ENCODE data around the gene RNF19B. TPM values are rescaled to one million over a fixed set of nuclear protein-coding genes. Genes with fewer than 3 reads are reported as not detected.

The RNF19B gene
- total RNA-seq, 1 experiment from 2014 or later: 15.0 TPM

- Histone ChIP-seq H3K23ac (ENCODE audit: insufficient read length, low read depth, low read length) (no peak overlapping the region), H3K4me1 (ENCODE audit: insufficient read depth, low read length) (no peaks in the 10 kb centered on the region), H3K56ac (ENCODE audit: insufficient read length, low read depth, low read length) (no peak overlapping the region), H2BK5ac (ENCODE audit: insufficient read length, low read length) (no peak overlapping the region), H3K9me3 (ENCODE audit: control insufficient read depth, low read depth, low read length) (no peaks in the 10 kb centered on the region), H4K8ac (replicated peaks; ENCODE audit: insufficient read length, low read depth, low read length) (no peak overlapping the region), H3K4me2 (ENCODE audit: insufficient read depth, insufficient read length, low read length) (no peak overlapping the region), H2BK120ac (ENCODE audit: low read depth, low read length, poor library complexity, severe bottlenecking) (no peak overlapping the region), H3K4ac (ENCODE audit: low read depth, low read length) (no peak overlapping the region), H3K27me3 (ENCODE audit: insufficient read depth, low read length) (no peaks in the 10 kb centered on the region), H3T11ph (ENCODE audit: low read length) (no peak overlapping the region), H3K14ac (ENCODE audit: insufficient read depth, low read length) (no peak overlapping the region), H2BK12ac (ENCODE audit: insufficient read length, low read depth, low read length) (no peak overlapping the region), H2BK15ac (ENCODE audit: low read depth, low read length) (no peak overlapping the region), H3K79me1 (ENCODE audit: insufficient read depth, low read depth, low read length, poor library complexity, severe bottlenecking) (no peaks in the 10 kb centered on the region), H2AFZ (ENCODE audit: low read length) (no peak overlapping the region), H2BK20ac (ENCODE audit: low read depth, low read length, poor library complexity, severe bottlenecking) (no peak overlapping the region), H4K91ac (ENCODE audit: insufficient read length, low read depth, low read length) (no peak overlapping the region), H4K5ac (ENCODE audit: insufficient read length, low read depth, low read length) (no peak overlapping the region), H3K79me2 (ENCODE audit: insufficient read depth, low read length) (no peaks in the 10 kb centered on the region), H3K23me2 (ENCODE audit: insufficient read length, low read depth, low read length, poor library complexity, severe bottlenecking) (no peaks in the 10 kb centered on the region), H3K18ac (ENCODE audit: insufficient read length, low read depth, low read length) (no peak overlapping the region), H4K20me1 (ENCODE audit: control insufficient read depth, insufficient read depth, insufficient read length) (peaks cover 2% of the 10 kb centered on the region), H3K27ac (ENCODE audit: insufficient read length, low read depth, low read length) (no peak overlapping the region), H2AK5ac (ENCODE audit: insufficient read length, low read length) (no peak overlapping the region), H3K9ac (ENCODE audit: extremely low read depth, insufficient read length, low read length) (no peak overlapping the region)
- no peak overlapping the region for H3K27ac Mint-ChIP-seq
- H3K9me3 Mint-ChIP-seq: no peaks in the 10 kb centered on the region
- H3K27me3 Mint-ChIP-seq (ENCODE audit: low read depth): no peaks in the 10 kb centered on the region
- WGBS (ENCODE audit: extremely low coverage, insufficient read length, low lambda C conversion rate): no CpG with 5 or more reads among the region's 5 CpGs
- no peak for TF ChIP-seq CTCF (conservative IDR thresholded peaks at IDR 0.05)
- no peak overlapping the region for H3K4me3 Mint-ChIP-seq
- peaks cover 8 to 20% (median 9%) of the 10 kb centered on the region in 3 experiments; a peak in 5 of 7 replicates for H3K36me3 Mint-ChIP-seq (ENCODE audit: insufficient read depth in 1 of 3, low read depth in 3 of 3)
- H3K4me1 Mint-ChIP-seq: no peaks in the 10 kb centered on the region
- no peak for DNase-seq
Measured at GRCh38 chr1:32949519-32949918, 15.1 kb downstream of the RNF19B start.

Measured in H9 (cell line).